ENCODE results near the gene NCKAP1.

The NCKAP1 gene

DNA sequence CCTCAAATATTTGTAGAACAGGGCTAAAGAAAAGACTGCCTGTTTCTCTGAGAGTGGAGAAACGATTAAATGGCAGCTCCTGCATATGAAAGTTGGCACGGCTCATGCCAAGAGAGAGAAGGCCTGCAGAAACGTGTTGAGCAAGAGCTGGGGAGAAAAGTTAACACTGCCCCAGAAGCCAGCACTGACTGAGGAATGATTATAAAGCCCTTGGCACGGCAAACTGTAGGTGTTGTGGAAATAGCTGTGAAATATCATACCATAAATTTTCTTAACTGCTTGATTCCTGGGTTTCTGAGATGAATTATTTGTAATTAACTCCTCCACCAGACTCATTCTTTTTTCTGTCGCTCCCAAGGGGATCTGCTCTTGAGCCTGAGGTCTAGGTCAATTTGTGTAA, 176.2 kb downstream of the NCKAP1 start:
- DNase-seq (ENCODE audit: low spot score): no peak
- Histone ChIP-seq H3K27ac (ENCODE audit: poor library complexity, severe bottlenecking) (no peak overlapping the region), H3K4me3 (ENCODE audit: severe bottlenecking) (no peak overlapping the region), H3K36me3 (ENCODE audit: low read depth) (no peaks in the 10 kb centered on the region), H3K4me1 (ENCODE audit: insufficient read depth, poor library complexity, severe bottlenecking) (no peaks in the 10 kb centered on the region), H3K9me3 (ENCODE audit: severe bottlenecking) (no peaks in the 10 kb centered on the region), H3K27me3 (ENCODE audit: insufficient read depth, poor library complexity, severe bottlenecking) (no peaks in the 10 kb centered on the region)
- no peak for ATAC-seq (ENCODE audit: low read depth)
- TF ChIP-seq, protein P1, sequence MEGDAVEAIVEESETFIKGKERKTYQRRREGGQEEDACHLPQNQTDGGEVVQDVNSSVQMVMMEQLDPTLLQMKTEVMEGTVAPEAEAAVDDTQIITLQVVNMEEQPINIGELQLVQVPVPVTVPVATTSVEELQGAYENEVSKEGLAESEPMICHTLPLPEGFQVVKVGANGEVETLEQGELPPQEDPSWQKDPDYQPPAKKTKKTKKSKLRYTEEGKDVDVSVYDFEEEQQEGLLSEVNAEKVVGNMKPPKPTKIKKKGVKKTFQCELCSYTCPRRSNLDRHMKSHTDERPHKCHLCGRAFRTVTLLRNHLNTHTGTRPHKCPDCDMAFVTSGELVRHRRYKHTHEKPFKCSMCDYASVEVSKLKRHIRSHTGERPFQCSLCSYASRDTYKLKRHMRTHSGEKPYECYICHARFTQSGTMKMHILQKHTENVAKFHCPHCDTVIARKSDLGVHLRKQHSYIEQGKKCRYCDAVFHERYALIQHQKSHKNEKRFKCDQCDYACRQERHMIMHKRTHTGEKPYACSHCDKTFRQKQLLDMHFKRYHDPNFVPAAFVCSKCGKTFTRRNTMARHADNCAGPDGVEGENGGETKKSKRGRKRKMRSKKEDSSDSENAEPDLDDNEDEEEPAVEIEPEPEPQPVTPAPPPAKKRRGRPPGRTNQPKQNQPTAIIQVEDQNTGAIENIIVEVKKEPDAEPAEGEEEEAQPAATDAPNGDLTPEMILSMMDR (IDR thresholded peaks at IDR 0.05; ENCODE audit: poor library complexity, severe bottlenecking): no peak

GRCh38 chr2:182860858-182861257, 177.4 kb downstream of the NCKAP1 start:
- ATAC-seq (ENCODE audit: low read depth) (no peak), DNase-seq (ENCODE audit: low spot score) (no peak)
- H3K27ac ChIP-seq (ENCODE audit: poor library complexity, severe bottlenecking): no peak overlapping the region
- TF ChIP-seq, protein P1 (IDR thresholded peaks at IDR 0.05; ENCODE audit: poor library complexity, severe bottlenecking): no peak
- H3K9me3 ChIP-seq (ENCODE audit: severe bottlenecking): no peaks in the 10 kb centered on the region
- H3K4me1 ChIP-seq (ENCODE audit: insufficient read depth, poor library complexity, severe bottlenecking): no peaks in the 10 kb centered on the region
- no peaks in the 10 kb centered on the region for H3K36me3 ChIP-seq (ENCODE audit: low read depth)
- no peaks in the 10 kb centered on the region for H3K27me3 ChIP-seq (ENCODE audit: insufficient read depth, poor library complexity, severe bottlenecking)
- no peak overlapping the region for H3K4me3 ChIP-seq (ENCODE audit: severe bottlenecking)

All from RWPE2 (cell line).